ENCODE results near the gene UBE2R2.
"Not testable (repeated sequence)": the region's sequence is repeated elsewhere in the genome, so short reads cannot be mapped to it uniquely, and the experiment has no call there.

Gene UBE2R2

DNA sequence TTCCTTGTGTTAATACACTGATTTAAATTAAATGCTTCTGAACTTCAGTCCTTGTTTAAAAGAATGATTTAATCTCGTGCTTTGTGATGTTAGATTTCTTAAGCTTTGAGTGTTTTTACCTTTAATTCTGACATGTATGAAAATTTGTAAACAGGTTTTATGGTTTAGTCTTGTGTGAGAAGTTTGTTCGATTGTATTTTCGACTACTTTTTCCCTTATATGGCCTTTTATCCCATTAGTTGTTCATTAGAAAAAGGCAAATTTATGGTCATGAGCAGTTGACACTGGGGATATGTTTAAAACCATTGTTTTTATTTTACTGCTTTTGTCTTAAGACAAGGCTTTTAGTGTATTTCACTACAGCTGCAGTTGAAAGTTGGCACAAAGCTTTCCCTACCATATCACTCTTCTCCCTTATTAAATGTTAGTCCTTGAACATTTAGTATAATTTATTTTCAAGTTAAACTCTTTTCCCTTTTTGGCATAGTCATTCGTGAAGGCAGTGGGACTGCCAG is 3.3 kb downstream of the UBE2R2 start:
- Histone ChIP-seq H3K4me2 (ENCODE audit: low read length) (peak overlapping the region; percentile 94), H3K9me3 (replicated peaks; ENCODE audit: low read length) (no peaks in the 10 kb centered on the region), H3K9ac (ENCODE audit: low read depth, low read length) (peak overlapping the region; percentile 22), H3K4me3 (ENCODE audit: low read length) (peak overlapping the region; percentile 99), H3K27me3 (ENCODE audit: control insufficient read depth, insufficient read depth, low read length) (no peaks in the 10 kb centered on the region), H3K36me3 (ENCODE audit: insufficient read depth, low read length) (no peaks in the 10 kb centered on the region), H3K4me1 (ENCODE audit: control insufficient read depth, insufficient read depth, low read length) (peaks cover 32% of the 10 kb centered on the region)

GRCh38 chr9:33823801-33824200 is 6.8 kb downstream of the UBE2R2 start:
- H3K27me3 ChIP-seq (ENCODE audit: control insufficient read depth, insufficient read depth, low read length), result no peaks in the 10 kb centered on the region
- no peak overlapping the region for H3K4me2 ChIP-seq (ENCODE audit: low read length)
- peaks cover 24% of the 10 kb centered on the region for H3K4me1 ChIP-seq (ENCODE audit: control insufficient read depth, insufficient read depth, low read length)
- H3K9me3 ChIP-seq (replicated peaks; ENCODE audit: low read length), result no peaks in the 10 kb centered on the region
- H3K4me3 ChIP-seq (ENCODE audit: low read length), result no peak overlapping the region
- no peak overlapping the region for H3K9ac ChIP-seq (ENCODE audit: low read depth, low read length)
- no peaks in the 10 kb centered on the region for H3K36me3 ChIP-seq (ENCODE audit: insufficient read depth, low read length)

- not testable (repeated sequence) for H3K9ac ChIP-seq (ENCODE audit: low read depth, low read length); H3K4me3 ChIP-seq (ENCODE audit: low read length); H3K36me3 ChIP-seq (ENCODE audit: insufficient read depth, low read length); H3K4me2 ChIP-seq (ENCODE audit: low read length); H3K9me3 ChIP-seq (replicated peaks; ENCODE audit: low read length); H3K27me3 ChIP-seq (ENCODE audit: control insufficient read depth, insufficient read depth, low read length); H3K4me1 ChIP-seq (ENCODE audit: control insufficient read depth, insufficient read depth, low read length)
Measured at GRCh38 chr9:33827285-33827684, 10.3 kb downstream of the UBE2R2 start.

- not testable (repeated sequence) for H3K27me3 ChIP-seq (ENCODE audit: control insufficient read depth, insufficient read depth, low read length); H3K9ac ChIP-seq (ENCODE audit: low read depth, low read length); H3K36me3 ChIP-seq (ENCODE audit: insufficient read depth, low read length); H3K4me3 ChIP-seq (ENCODE audit: low read length); H3K4me2 ChIP-seq (ENCODE audit: low read length); H3K9me3 ChIP-seq (replicated peaks; ENCODE audit: low read length)
- peaks cover 18% of the 10 kb centered on the region for H3K4me1 ChIP-seq (ENCODE audit: control insufficient read depth, insufficient read depth, low read length)
Measured at GRCh38 chr9:33829641-33830230, 12.8 kb downstream of the UBE2R2 start.

DNA sequence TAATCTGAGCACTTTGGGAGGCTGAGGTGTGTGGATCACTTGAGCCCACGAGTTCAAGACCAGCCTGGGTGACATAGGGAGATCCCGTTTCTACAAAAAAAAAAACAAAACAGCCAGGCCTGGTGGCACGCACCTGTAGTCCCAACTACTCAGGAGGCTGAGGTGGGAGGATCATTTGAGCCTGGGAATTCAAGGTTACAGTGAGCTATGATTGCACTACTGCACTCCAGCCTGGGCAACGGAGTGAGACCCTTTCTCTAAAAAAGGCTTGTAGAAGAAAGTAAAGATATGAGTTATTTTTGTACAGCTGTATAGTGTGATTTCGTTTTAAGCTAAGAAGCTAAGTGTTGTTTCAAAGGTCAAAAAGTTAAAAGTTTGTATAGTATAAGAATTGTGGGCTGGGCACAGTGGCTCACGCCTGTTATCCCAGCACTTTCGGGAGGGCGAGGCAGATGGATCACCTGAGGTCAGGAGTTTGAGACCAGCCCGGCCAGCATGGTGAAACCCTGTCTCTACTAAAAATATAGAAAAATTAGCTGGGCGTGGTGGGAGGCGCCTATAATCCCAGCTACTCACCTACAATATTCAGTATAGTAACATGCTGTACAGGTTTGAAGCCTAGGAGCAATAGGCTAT is 18.8 kb downstream of the UBE2R2 start:
- Histone ChIP-seq H3K9ac (ENCODE audit: low read depth, low read length) (peak overlapping the region; percentile 9), H3K36me3 (ENCODE audit: insufficient read depth, low read length) (no peaks in the 10 kb centered on the region), H3K4me1 (ENCODE audit: control insufficient read depth, insufficient read depth, low read length) (peaks cover 41% of the 10 kb centered on the region), H3K27me3 (ENCODE audit: control insufficient read depth, insufficient read depth, low read length) (no peaks in the 10 kb centered on the region), H3K9me3 (replicated peaks; ENCODE audit: low read length) (no peaks in the 10 kb centered on the region), H3K4me2 (ENCODE audit: low read length) (peak overlapping the region; percentile 54), H3K4me3 (ENCODE audit: low read length) (no peak overlapping the region)

GRCh38 chr9:33836261-33836660 is 19.3 kb downstream of the UBE2R2 start:
- H3K36me3 ChIP-seq (ENCODE audit: insufficient read depth, low read length); H3K9me3 ChIP-seq (replicated peaks; ENCODE audit: low read length); H3K4me3 ChIP-seq (ENCODE audit: low read length); H3K27me3 ChIP-seq (ENCODE audit: control insufficient read depth, insufficient read depth, low read length): not testable (repeated sequence)
- H3K9ac ChIP-seq (ENCODE audit: low read depth, low read length), result peak overlapping the region; percentile 9
- peak overlapping the region; percentile 54 for H3K4me2 ChIP-seq (ENCODE audit: low read length)
- peaks cover 41% of the 10 kb centered on the region for H3K4me1 ChIP-seq (ENCODE audit: control insufficient read depth, insufficient read depth, low read length)

DNA sequence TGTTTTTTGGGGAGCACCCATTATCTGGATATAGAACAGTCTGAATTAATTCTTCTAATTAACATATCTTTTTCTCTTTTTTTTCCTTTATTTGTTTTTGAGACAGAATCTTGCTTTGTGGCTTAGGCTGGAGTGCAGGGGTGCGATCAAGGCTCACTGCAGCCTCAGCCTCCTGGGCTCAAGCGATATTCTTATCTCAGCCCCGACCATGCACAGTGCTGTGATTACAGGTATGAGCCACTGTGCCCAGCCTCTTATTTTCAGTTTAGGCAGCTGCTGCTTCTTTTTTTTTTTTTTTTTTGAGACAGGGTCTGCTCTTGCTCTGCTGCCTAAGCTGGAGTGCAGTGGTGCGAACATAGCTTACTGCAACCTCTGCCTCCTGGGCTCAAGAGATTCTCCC is 20.2 kb downstream of the UBE2R2 start:
- Histone ChIP-seq H3K27me3 (ENCODE audit: control insufficient read depth, insufficient read depth, low read length) (no peaks in the 10 kb centered on the region), H3K36me3 (ENCODE audit: insufficient read depth, low read length) (no peaks in the 10 kb centered on the region), H3K4me1 (ENCODE audit: control insufficient read depth, insufficient read depth, low read length) (peaks cover 41% of the 10 kb centered on the region), H3K9me3 (replicated peaks; ENCODE audit: low read length) (no peaks in the 10 kb centered on the region), H3K4me2 (ENCODE audit: low read length) (no peak overlapping the region), H3K9ac (ENCODE audit: low read depth, low read length) (no peak overlapping the region), H3K4me3 (ENCODE audit: low read length) (no peak overlapping the region)

DNA sequence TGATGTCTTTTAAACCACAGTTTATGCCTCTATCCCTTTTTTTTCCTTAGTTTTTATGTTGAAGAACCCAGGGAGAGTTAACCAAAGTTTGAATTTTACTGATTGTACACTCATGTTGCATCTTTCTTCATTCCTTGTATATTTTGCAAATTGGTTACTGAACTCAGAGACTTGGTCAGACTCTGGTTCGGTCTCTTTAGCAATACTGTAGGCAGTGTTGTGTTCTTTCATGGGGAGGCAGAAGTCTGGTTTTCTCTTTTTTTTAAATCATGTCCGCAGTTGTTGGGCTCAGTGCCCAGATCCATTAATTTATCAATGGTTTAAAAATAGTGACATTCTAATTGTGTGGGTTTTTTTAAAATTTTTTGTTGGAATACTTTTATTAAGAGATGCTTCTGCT is 23.4 kb downstream of the UBE2R2 start:
- H3K9me3 ChIP-seq (replicated peaks; ENCODE audit: low read length), result no peaks in the 10 kb centered on the region
- no peaks in the 10 kb centered on the region for H3K36me3 ChIP-seq (ENCODE audit: insufficient read depth, low read length)
- no peak overlapping the region for H3K4me2 ChIP-seq (ENCODE audit: low read length)
- no peak overlapping the region for H3K4me3 ChIP-seq (ENCODE audit: low read length)
- H3K9ac ChIP-seq (ENCODE audit: low read depth, low read length), result no peak overlapping the region
- peaks cover 22% of the 10 kb centered on the region for H3K4me1 ChIP-seq (ENCODE audit: control insufficient read depth, insufficient read depth, low read length)
- H3K27me3 ChIP-seq (ENCODE audit: control insufficient read depth, insufficient read depth, low read length), result no peaks in the 10 kb centered on the region

- Histone ChIP-seq H3K4me3 (ENCODE audit: low read length) (no peak overlapping the region), H3K36me3 (ENCODE audit: insufficient read depth, low read length) (no peaks in the 10 kb centered on the region), H3K27me3 (ENCODE audit: control insufficient read depth, insufficient read depth, low read length) (no peaks in the 10 kb centered on the region), H3K4me1 (ENCODE audit: control insufficient read depth, insufficient read depth, low read length) (peaks cover 12% of the 10 kb centered on the region), H3K9me3 (replicated peaks; ENCODE audit: low read length) (no peaks in the 10 kb centered on the region), H3K4me2 (ENCODE audit: low read length) (no peak overlapping the region), H3K9ac (ENCODE audit: low read depth, low read length) (no peak overlapping the region)
Measured at GRCh38 chr9:33843312-33843961, 26.5 kb downstream of the UBE2R2 start.

DNA sequence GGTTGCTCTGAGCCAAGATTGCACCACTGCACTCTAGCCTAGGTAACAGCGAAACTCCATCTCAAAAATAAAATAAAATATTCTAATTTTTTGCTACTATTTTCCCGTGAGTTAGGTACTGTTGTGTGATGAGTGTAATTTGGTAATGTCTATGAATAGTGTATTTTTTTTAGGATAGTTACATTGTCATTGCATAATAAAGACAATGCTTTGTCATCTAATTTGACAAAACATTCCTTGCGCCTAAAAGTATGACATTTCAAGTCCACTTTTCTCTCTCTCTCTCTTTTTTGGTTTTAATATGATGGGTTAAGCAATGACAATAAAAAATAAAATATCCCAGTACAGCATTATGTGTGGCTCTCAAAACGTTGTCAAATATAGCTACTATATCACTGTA is 29.3 kb downstream of the UBE2R2 start:
- Histone ChIP-seq H3K4me2 (ENCODE audit: low read length) (no peak overlapping the region), H3K36me3 (ENCODE audit: insufficient read depth, low read length) (no peaks in the 10 kb centered on the region), H3K9me3 (replicated peaks; ENCODE audit: low read length) (no peaks in the 10 kb centered on the region), H3K27me3 (ENCODE audit: control insufficient read depth, insufficient read depth, low read length) (no peaks in the 10 kb centered on the region), H3K9ac (ENCODE audit: low read depth, low read length) (no peak overlapping the region), H3K4me3 (ENCODE audit: low read length) (no peak overlapping the region), H3K4me1 (ENCODE audit: control insufficient read depth, insufficient read depth, low read length) (peaks cover 22% of the 10 kb centered on the region)

- not testable (repeated sequence) for H3K27me3 ChIP-seq (ENCODE audit: control insufficient read depth, insufficient read depth, low read length); H3K4me3 ChIP-seq (ENCODE audit: low read length); H3K36me3 ChIP-seq (ENCODE audit: insufficient read depth, low read length); H3K9ac ChIP-seq (ENCODE audit: low read depth, low read length); H3K4me2 ChIP-seq (ENCODE audit: low read length); H3K9me3 ChIP-seq (replicated peaks; ENCODE audit: low read length)
- H3K4me1 ChIP-seq (ENCODE audit: control insufficient read depth, insufficient read depth, low read length), result peaks cover 31% of the 10 kb centered on the region
Measured at GRCh38 chr9:33847894-33848205, 30.9 kb downstream of the UBE2R2 start.

DNA sequence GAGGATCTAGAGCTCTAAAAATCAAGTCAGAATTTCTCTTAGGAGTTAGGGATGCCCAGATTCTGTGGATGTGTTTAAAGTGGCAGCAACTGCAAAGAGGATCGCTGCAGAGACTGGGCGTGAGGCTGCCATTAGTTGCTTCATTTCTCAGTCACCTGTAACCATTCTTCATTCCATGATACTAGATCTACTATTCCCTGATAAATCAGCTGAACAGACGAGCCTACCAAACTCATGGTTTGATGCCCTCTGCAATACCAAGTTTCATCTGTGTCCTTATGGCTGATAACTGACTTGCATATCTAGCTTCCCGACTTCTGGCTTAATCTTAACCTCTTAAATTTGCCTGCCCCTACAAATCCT is 33.3 kb downstream of the UBE2R2 start:
- Histone ChIP-seq H3K36me3 (ENCODE audit: insufficient read depth, low read length) (no peaks in the 10 kb centered on the region), H3K4me3 (ENCODE audit: low read length) (no peak overlapping the region), H3K4me1 (ENCODE audit: control insufficient read depth, insufficient read depth, low read length) (peaks cover 33% of the 10 kb centered on the region), H3K9ac (ENCODE audit: low read depth, low read length) (no peak overlapping the region), H3K27me3 (ENCODE audit: control insufficient read depth, insufficient read depth, low read length) (no peaks in the 10 kb centered on the region), H3K4me2 (ENCODE audit: low read length) (no peak overlapping the region), H3K9me3 (replicated peaks; ENCODE audit: low read length) (no peaks in the 10 kb centered on the region)
